Prostate gland (tissue), 2 donors: ENCODE measurements around the gene PARP11. TPM values are rescaled to one million over a fixed set of nuclear protein-coding genes. Genes with fewer than 3 reads are reported as not detected.
A peak's percentile ranks its signal among the peaks of the same experiment; 100 is the strongest.

Experiments
- DNase-seq: peaks from one replicate; pipeline ENCODE4 v3.0.0-alpha.2; 2019; ENCODE audit warnings: low spot score
- H3K27ac ChIP-seq, 2 donors: fragments of 200-600 bp; sonication (generic); 2 replicates each; pipeline ENCODE4 v1.5.1; 2017 to 2019
- H3K27me3 ChIP-seq: fragments of 200-600 bp; sonication (generic); replicated peaks from 2 replicates; pipeline ENCODE4 v1.5.1; 2019; ENCODE audit not compliant: insufficient read depth
- H3K36me3 ChIP-seq, 2 donors: fragments of 200-600 bp; sonication (generic); 1 replicate in 1 of 2; 2 replicates in 1 of 2; pipeline versions ENCODE4 v1.5.1 to v1.8.1; 2017 to 2019
- H3K4me1 ChIP-seq: fragments of 200-600 bp; sonication (generic); replicated peaks from 2 replicates; pipeline ENCODE4 v1.5.1; 2019
- H3K4me3 ChIP-seq, 2 donors: fragments of 200-600 bp; sonication (generic); 2 replicates each; pipeline ENCODE4 v1.5.1; 2017 to 2019
- H3K9me3 ChIP-seq: fragments of 200-600 bp; sonication (generic); 2 replicates; pipeline ENCODE4 v1.5.1; 2017
- CTCF ChIP-seq, 4 experiments: fragments of 200-600 bp in 2 of 4; fragments of 450-650 bp in 2 of 4; sonication (generic) in 2 of 4; IDR thresholded peaks; 1 replicate in 3 of 4; 2 replicates in 1 of 4; pipeline ENCODE4 v1.5.1; 2016 to 2019; ENCODE audit warnings: antibody characterized with exemption in 4 of 4, mild to moderate bottlenecking in 2 of 4, moderate library complexity in 2 of 4
- POLR2A ChIP-seq: fragments of 450-650 bp; IDR thresholded peaks from one replicate; pipeline ENCODE4 v1.6.1; 2016; ENCODE audit warnings: antibody characterized with exemption, mild to moderate bottlenecking
- POLR2AphosphoS5 ChIP-seq: sonication (generic); formaldehyde crosslinking; IDR thresholded peaks from one replicate; pipeline ENCODE4 v1.6.1; 2017; ENCODE audit warnings: antibody characterized with exemption
- WGBS: methylation state at CpG from one replicate; pipeline ENCODE4 v1.1.5; 2018; 5-methylcytosine and 5-hydroxymethylcytosine counted together
- intact Hi-C: fragments of 100-400 bp; cut with DNase I; formaldehyde crosslinking; loops from one replicate; pipeline ENCODE4 v1.14.2; 2022
- total RNA-seq, 2 donors: library from RNA; depleted of rRNA; stranded (reverse); fragments of >200 nt; gene quantifications; one replicate each; pipeline ENCODE4 v1.1.0, GENCODE V29; 2016

PARP11 gene
- total RNA-seq, 2 donors from 2014 or later = 19.6 to 26.8 TPM

- no peak for TF ChIP-seq CTCF (IDR thresholded peaks at IDR 0.05)
- TF ChIP-seq POLR2AphosphoS5 = no peak
- TF ChIP-seq POLR2A = no peak
- Histone ChIP-seq H3K9me3 (no peaks in the 10 kb centered on the region), H3K27ac (no peak overlapping the region), H3K27me3 (no peaks in the 10 kb centered on the region), H3K36me3 (no peaks in the 10 kb centered on the region), H3K4me3 (no peak overlapping the region), H3K4me1 (no peaks in the 10 kb centered on the region)
- intact Hi-C loops = no loop called here
- 96% methylated on average over 1 of the region's 1 CpG for WGBS
- no peak for DNase-seq
Observed at GRCh38 chr12:3770891-3771290, 102.3 kb downstream of the PARP11 start.

- H3K27me3 ChIP-seq = no peaks in the 10 kb centered on the region
- H3K9me3 ChIP-seq = no peaks in the 10 kb centered on the region
- no peak overlapping the region for H3K27ac ChIP-seq
- H3K36me3 ChIP-seq = no peaks in the 10 kb centered on the region
- no peak for DNase-seq
- WGBS = 76% methylated on average over 3 of the region's 3 CpGs
- peak; percentile 24 for TF ChIP-seq POLR2AphosphoS5
- no peak for TF ChIP-seq POLR2A
- H3K4me3 ChIP-seq = no peak overlapping the region
- no peaks in the 10 kb centered on the region for H3K4me1 ChIP-seq
- intact Hi-C loops = no loop called here
Observed at GRCh38 chr12:3768911-3769447, 104.2 kb downstream of the PARP11 start.

DNA sequence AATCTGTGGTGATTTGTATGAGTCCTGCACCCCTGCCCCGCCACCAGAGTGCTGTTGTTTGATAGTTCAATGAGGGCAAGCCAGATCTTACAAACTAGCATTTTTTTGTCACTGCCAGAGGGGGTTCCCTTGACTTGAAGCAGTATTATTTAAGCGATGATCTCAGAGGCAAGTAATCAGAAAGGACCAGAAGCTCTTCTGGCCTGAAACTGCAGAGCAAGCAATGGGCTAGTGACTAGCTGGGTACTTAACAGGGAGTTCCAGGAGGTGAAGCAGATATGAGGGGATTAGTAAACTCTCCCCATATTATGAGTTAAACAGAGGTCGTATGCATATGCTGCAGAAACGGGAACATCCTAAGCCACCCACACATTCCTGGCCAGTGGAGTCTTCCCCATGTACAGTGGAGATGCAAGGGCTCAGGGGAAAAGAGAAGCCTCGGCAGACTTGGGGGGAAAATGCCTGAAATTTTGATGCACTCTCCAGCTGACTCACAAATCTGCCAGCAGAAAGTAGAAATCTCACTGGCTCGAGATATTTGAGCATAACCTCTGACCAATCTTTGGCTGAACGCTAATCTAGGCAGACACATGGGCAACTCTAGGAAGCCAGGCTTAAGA lies 112.0 kb downstream of the PARP11 start:
- Histone ChIP-seq H3K4me3 (no peak overlapping the region), H3K36me3 (no peaks in the 10 kb centered on the region), H3K27me3 (no peaks in the 10 kb centered on the region), H3K9me3 (no peaks in the 10 kb centered on the region), H3K27ac (no peak overlapping the region), H3K4me1 (no peaks in the 10 kb centered on the region)
- intact Hi-C loops = no loop called here
- TF ChIP-seq POLR2A = no peak
- TF ChIP-seq CTCF (IDR thresholded peaks at IDR 0.05) = no peak
- TF ChIP-seq POLR2AphosphoS5 = no peak
- no peak for DNase-seq
- WGBS = 63% methylated on average over 7 of the region's 7 CpGs

- Histone ChIP-seq H3K27me3 (no peaks in the 10 kb centered on the region), H3K27ac (no peak overlapping the region), H3K9me3 (no peaks in the 10 kb centered on the region), H3K4me1 (no peaks in the 10 kb centered on the region), H3K36me3 (no peaks in the 10 kb centered on the region), H3K4me3 (no peak overlapping the region)
- no peak for TF ChIP-seq CTCF (IDR thresholded peaks at IDR 0.05)
- no peak for TF ChIP-seq POLR2A
- TF ChIP-seq POLR2AphosphoS5 = no peak
- intact Hi-C loops = no loop called here
- WGBS = 75% methylated on average over 2 of the region's 2 CpGs
- DNase-seq = no peak
Observed at GRCh38 chr12:3759878-3760277, 113.3 kb downstream of the PARP11 start.

Other genes with a start within 250 kb of the PARP11 start
- 10 to 100 TPM; 21.6 to 39.1 TPM for gene CRACR2A, start 120.3 kb downstream of the PARP11 start, total RNA-seq